H9 (cell line): ENCODE data around the gene AFAP1. TPM values are rescaled to one million over a fixed set of nuclear protein-coding genes. Genes with fewer than 3 reads are reported as not detected.

ENCODE experiments used
- DNase-seq: peaks from one replicate; pipeline ENCODE4 v3.0.0-alpha.2; 2017
- H2AFZ ChIP-seq: one replicate; pipeline ENCODE4 v1.6.1; 2013; ENCODE audit warnings: mild to moderate bottlenecking, low read length, control low read depth, moderate library complexity
- H2AK5ac ChIP-seq: 2 replicates; pipeline ENCODE4 v1.6.1; 2013; ENCODE audit warnings: low read length, control low read depth, mixed read lengths; ENCODE audit not compliant: insufficient read length
- H2BK120ac ChIP-seq: one replicate; pipeline ENCODE4 v1.6.1; 2013; ENCODE audit warnings: low read depth, mild to moderate bottlenecking, low read length, control low read depth, inconsistent platforms; ENCODE audit not compliant: poor library complexity, severe bottlenecking
- H2BK12ac ChIP-seq: 2 replicates; pipeline ENCODE4 v1.6.1; 2013; ENCODE audit warnings: low read length, control low read depth, mixed read lengths, low read depth; ENCODE audit not compliant: insufficient read length
- H2BK15ac ChIP-seq: 2 replicates; pipeline ENCODE4 v1.6.1; 2013; ENCODE audit warnings: low read depth, low read length, control low read depth
- H2BK20ac ChIP-seq: one replicate; pipeline ENCODE4 v1.6.1; 2013; ENCODE audit warnings: low read depth, mild to moderate bottlenecking, low read length, control low read depth, inconsistent platforms; ENCODE audit not compliant: poor library complexity, severe bottlenecking
- H2BK5ac ChIP-seq: 2 replicates; pipeline ENCODE4 v1.6.1; 2013; ENCODE audit warnings: low read length, control low read depth, mixed read lengths; ENCODE audit not compliant: insufficient read length
- H3K14ac ChIP-seq: 2 replicates; pipeline ENCODE4 v1.6.1; 2013; ENCODE audit warnings: low read length, control low read depth; ENCODE audit not compliant: insufficient read depth
- H3K18ac ChIP-seq: 2 replicates; pipeline ENCODE4 v1.6.1; 2013; ENCODE audit warnings: low read depth, mild to moderate bottlenecking, mixed read lengths, low read length, control low read depth; ENCODE audit not compliant: insufficient read length
- H3K23ac ChIP-seq: 2 replicates; pipeline ENCODE4 v1.6.1; 2013; ENCODE audit warnings: low read length, control low read depth, mixed read lengths, low read depth; ENCODE audit not compliant: insufficient read length
- H3K23me2 ChIP-seq: 2 replicates; pipeline ENCODE4 v1.6.1; 2013; ENCODE audit warnings: low read depth, mild to moderate bottlenecking, mixed read lengths, low read length, control low read depth; ENCODE audit not compliant: insufficient read length, poor library complexity, severe bottlenecking
- H3K27ac ChIP-seq: 2 replicates; pipeline ENCODE4 v1.5.1; 2013; ENCODE audit warnings: low read length, control low read depth, mixed read lengths, low read depth; ENCODE audit not compliant: insufficient read length
- H3K27me3 ChIP-seq: 2 replicates; pipeline ENCODE4 v1.6.1; 2013; ENCODE audit warnings: low read length, control low read depth, inconsistent platforms; ENCODE audit not compliant: insufficient read depth
- H3K4ac ChIP-seq: 2 replicates; pipeline ENCODE4 v1.6.1; 2013; ENCODE audit warnings: low read depth, mild to moderate bottlenecking, control low read depth, inconsistent platforms, low read length, moderate library complexity
- H3K4me1 ChIP-seq: 2 replicates; pipeline ENCODE4 v1.6.1; 2013; ENCODE audit warnings: low read length, control low read depth, inconsistent platforms; ENCODE audit not compliant: insufficient read depth
- H3K4me2 ChIP-seq: 2 replicates; pipeline ENCODE4 v1.6.1; 2013; ENCODE audit warnings: low read length, control low read depth, mixed read lengths; ENCODE audit not compliant: insufficient read length, insufficient read depth
- H3K56ac ChIP-seq: 2 replicates; pipeline ENCODE4 v1.6.1; 2013; ENCODE audit warnings: low read depth, mild to moderate bottlenecking, mixed read lengths, low read length, control low read depth; ENCODE audit not compliant: insufficient read length
- H3K79me1 ChIP-seq: 2 replicates; pipeline ENCODE4 v1.6.1; 2013; ENCODE audit warnings: low read depth, mild to moderate bottlenecking, moderate library complexity, low read length, control low read depth, inconsistent platforms; ENCODE audit not compliant: insufficient read depth, poor library complexity, severe bottlenecking
- H3K79me2 ChIP-seq: 2 replicates; pipeline ENCODE4 v1.6.1; 2013; ENCODE audit warnings: low read length, control low read depth, inconsistent platforms; ENCODE audit not compliant: insufficient read depth
- H3K9ac ChIP-seq: 2 replicates; pipeline ENCODE4 v1.6.1; 2013; ENCODE audit warnings: low read length, control low read depth, mixed read lengths; ENCODE audit not compliant: insufficient read length; ENCODE audit errors: extremely low read depth
- H3K9me3 ChIP-seq: one replicate; pipeline ENCODE4 v1.6.1; 2013; ENCODE audit warnings: low read depth, low read length, inconsistent platforms; ENCODE audit not compliant: control insufficient read depth
- H3T11ph ChIP-seq: one replicate; pipeline ENCODE4 v1.6.1; 2013; ENCODE audit warnings: mild to moderate bottlenecking, low read length, control low read depth, inconsistent platforms
- H4K20me1 ChIP-seq: one replicate; pipeline ENCODE4 v1.6.1; 2013; ENCODE audit not compliant: control insufficient read depth, insufficient read length, insufficient read depth
- H4K5ac ChIP-seq: 2 replicates; pipeline ENCODE4 v1.6.1; 2013; ENCODE audit warnings: low read depth, mild to moderate bottlenecking, mixed read lengths, low read length, control low read depth; ENCODE audit not compliant: insufficient read length
- H4K8ac ChIP-seq: replicated peaks from 2 replicates; pipeline ENCODE4 v1.6.1; 2013; ENCODE audit warnings: low read length, control low read depth, mixed read lengths, low read depth; ENCODE audit not compliant: insufficient read length
- H4K91ac ChIP-seq: 2 replicates; pipeline ENCODE4 v1.6.1; 2013; ENCODE audit warnings: low read depth, mild to moderate bottlenecking, moderate library complexity, mixed read lengths, low read length, control low read depth; ENCODE audit not compliant: insufficient read length
- H3K27ac Mint-ChIP-seq, 3 experiments: 2 replicates in 2 of 3; 3 replicates in 1 of 3; pipeline ENCODE4 v1.8.0; 2020 to 2021; ENCODE audit warnings: mixed read lengths in 3 of 3, mild to moderate bottlenecking in 1 of 3, moderate library complexity in 1 of 3
- H3K27me3 Mint-ChIP-seq: 2 replicates; pipeline ENCODE4 v1.8.0; 2021; ENCODE audit warnings: low read depth, mild to moderate bottlenecking, moderate library complexity, mixed read lengths
- H3K36me3 Mint-ChIP-seq, 3 experiments: 2 replicates in 2 of 3; 3 replicates in 1 of 3; pipeline ENCODE4 v1.8.0; 2020 to 2021; ENCODE audit warnings: low read depth in 3 of 3, mixed read lengths in 3 of 3; ENCODE audit not compliant: insufficient read depth in 1 of 3
- H3K4me1 Mint-ChIP-seq, 2 experiments: 2 replicates each; pipeline ENCODE4 v1.8.0; 2020; ENCODE audit warnings: mixed read lengths in 2 of 2
- H3K4me3 Mint-ChIP-seq, 2 experiments: 2 replicates in 1 of 2; 3 replicates in 1 of 2; pipeline ENCODE4 v1.8.0; 2020 to 2021; ENCODE audit warnings: mild to moderate bottlenecking in 2 of 2, mixed read lengths in 2 of 2, moderate library complexity in 1 of 2
- H3K9me3 Mint-ChIP-seq, 2 experiments: 2 replicates in 1 of 2; 3 replicates in 1 of 2; pipeline ENCODE4 v1.8.0; 2020; ENCODE audit warnings: mild to moderate bottlenecking in 2 of 2, mixed read lengths in 2 of 2, moderate library complexity in 1 of 2
- WGBS: extraction: QIAGEN DNeasy Blood & Tissue Kit; methylation state at CpG from one replicate; pipeline ENCODE4 v1.1.7; 2013; ENCODE audit warnings: missing lambda C conversion rate, low lambda C conversion rate, mixed read lengths; ENCODE audit not compliant: insufficient read length; ENCODE audit errors: extremely low coverage; 5-methylcytosine and 5-hydroxymethylcytosine counted together
- total RNA-seq: library from RNA; stranded (reverse); gene quantifications from 2 replicates; pipeline ENCODE4 v1.2.1, GENCODE V29; 2021
- TF ChIP-seq, protein P1 (sequence below): fragments of 200-600 bp; sonication (generic); conservative IDR thresholded peaks from 3 replicates; pipeline ENCODE4 v1.8.0; 2021; ENCODE audit warnings: antibody characterized with exemption, mild to moderate bottlenecking

The AFAP1 gene
- total RNA-seq, 1 experiment from 2014 or later = 6.5 TPM

DNA sequence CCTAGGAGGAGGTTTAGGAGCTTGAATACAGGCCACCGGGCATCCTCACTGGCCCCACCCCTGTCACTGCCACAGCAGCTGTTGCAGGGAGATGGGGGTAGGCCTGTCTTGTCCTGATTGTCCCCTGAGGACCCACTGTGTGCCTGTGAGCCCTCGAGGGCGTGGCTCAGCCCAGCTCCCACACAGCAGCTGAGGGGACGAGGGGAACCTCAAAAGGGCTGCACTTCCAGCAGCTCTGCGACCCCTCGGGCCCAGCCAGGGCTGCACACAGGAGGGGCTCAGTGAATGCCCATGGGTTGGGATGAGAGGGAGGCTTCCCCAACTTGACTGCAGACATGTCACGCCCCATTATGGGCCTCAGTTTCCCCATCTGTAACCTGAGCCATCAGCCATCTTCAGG, 225.9 kb downstream of the AFAP1 start:
- Mint-ChIP-seq H3K9me3 (no peaks in the 10 kb centered on the region; a peak in 2 of 5 replicates), H3K4me1 (peaks cover 13 to 16% of the 10 kb centered on the region in 2 experiments), H3K4me3 (no peak overlapping the region), H3K27ac (no peak overlapping the region), H3K27me3 (peaks cover 39% of the 10 kb centered on the region), H3K36me3 (no peaks in the 10 kb centered on the region; a peak in 1 of 7 replicates)
- no peak overlapping the region for H4K5ac ChIP-seq
- H3K9ac ChIP-seq = no peak overlapping the region
- WGBS = no CpG with 5 or more reads among the region's 7 CpGs
- H3K4me2 ChIP-seq = no peak overlapping the region
- no peaks in the 10 kb centered on the region for H3K79me2 ChIP-seq
- no peak overlapping the region for H2AFZ ChIP-seq
- H2BK12ac ChIP-seq = no peak overlapping the region
- no peak overlapping the region for H4K91ac ChIP-seq
- H3K18ac ChIP-seq = no peak overlapping the region
- H2BK20ac ChIP-seq = no peak overlapping the region
- no peak overlapping the region for H2BK120ac ChIP-seq
- no peak overlapping the region for H3T11ph ChIP-seq
- DNase-seq = no peak
- H3K27ac ChIP-seq = no peak overlapping the region
- no peak overlapping the region for H3K4ac ChIP-seq
- no peak overlapping the region; the same call in 1 of the 2 replicates for H3K14ac ChIP-seq
- H3K23me2 ChIP-seq = no peaks in the 10 kb centered on the region
- no peak overlapping the region for H4K8ac ChIP-seq
- no peak overlapping the region for H2BK15ac ChIP-seq
- no peak overlapping the region for H2BK5ac ChIP-seq
- no peaks in the 10 kb centered on the region for H3K27me3 ChIP-seq
- TF ChIP-seq, protein P1, sequence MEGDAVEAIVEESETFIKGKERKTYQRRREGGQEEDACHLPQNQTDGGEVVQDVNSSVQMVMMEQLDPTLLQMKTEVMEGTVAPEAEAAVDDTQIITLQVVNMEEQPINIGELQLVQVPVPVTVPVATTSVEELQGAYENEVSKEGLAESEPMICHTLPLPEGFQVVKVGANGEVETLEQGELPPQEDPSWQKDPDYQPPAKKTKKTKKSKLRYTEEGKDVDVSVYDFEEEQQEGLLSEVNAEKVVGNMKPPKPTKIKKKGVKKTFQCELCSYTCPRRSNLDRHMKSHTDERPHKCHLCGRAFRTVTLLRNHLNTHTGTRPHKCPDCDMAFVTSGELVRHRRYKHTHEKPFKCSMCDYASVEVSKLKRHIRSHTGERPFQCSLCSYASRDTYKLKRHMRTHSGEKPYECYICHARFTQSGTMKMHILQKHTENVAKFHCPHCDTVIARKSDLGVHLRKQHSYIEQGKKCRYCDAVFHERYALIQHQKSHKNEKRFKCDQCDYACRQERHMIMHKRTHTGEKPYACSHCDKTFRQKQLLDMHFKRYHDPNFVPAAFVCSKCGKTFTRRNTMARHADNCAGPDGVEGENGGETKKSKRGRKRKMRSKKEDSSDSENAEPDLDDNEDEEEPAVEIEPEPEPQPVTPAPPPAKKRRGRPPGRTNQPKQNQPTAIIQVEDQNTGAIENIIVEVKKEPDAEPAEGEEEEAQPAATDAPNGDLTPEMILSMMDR = no peak
- no peaks in the 10 kb centered on the region for H3K9me3 ChIP-seq
- no peak overlapping the region for H2AK5ac ChIP-seq
- no peak overlapping the region for H3K23ac ChIP-seq
- no peak overlapping the region for H3K56ac ChIP-seq
- no peaks in the 10 kb centered on the region for H4K20me1 ChIP-seq
- no peaks in the 10 kb centered on the region for H3K79me1 ChIP-seq
- no peaks in the 10 kb centered on the region for H3K4me1 ChIP-seq
